A549 (cell line): Measurements from ENCODE around the gene MGAT2. TPM values are rescaled to one million over a fixed set of nuclear protein-coding genes. Genes with fewer than 3 reads are reported as not detected.

Experiments
- ATAC-seq, 2 experiments: fragments of 200-7000 bp in 1 of 2; fragments of >200 bp in 1 of 2; cut with Nextera tagmentation in 1 of 2; cut with Tn5 transposase in 1 of 2; 3 replicates each; pipeline versions ENCODE4 v1.8.0 to v1.9.1; 2018 to 2020; ENCODE audit warnings: mild to moderate bottlenecking in 1 of 2, moderate library complexity in 1 of 2
- CTCF ChIA-PET: fragments of 300-600 bp; sonication (Branson Sonifier 250); formaldehyde crosslinking; extraction: SDS; loops from one replicate; lab custom pipeline; 2021; ENCODE audit warnings: antibody characterized with exemption, inconsistent platforms; lab: Yijun Ruan, JAX
- POLR2A ChIA-PET: fragments of 350-600 bp; formaldehyde crosslinking; extraction: SDS; loops from one replicate; lab custom pipeline; 2021; ENCODE audit warnings: antibody characterized with exemption, inconsistent platforms; lab: Yijun Ruan, JAX
- DNase-seq, 2 experiments: peaks; one replicate each; pipeline versions ENCODE4 v3.0.0 to v3.0.0-alpha.2; 2011 to 2016; ENCODE audit warnings: low read depth in 1 of 2, low spot score in 1 of 2
- FAIRE-seq: peaks from 2 replicates; lab custom pipeline; 2011; peaks lifted over from hg19 to GRCh38; lab: Jason Lieb, UNC
- H3K27ac ChIP-seq, 2 experiments: fragments of >200 bp; sonication (Bioruptor Twin); formaldehyde crosslinking; 3 replicates each; pipeline ENCODE4 v1.5.1; 2016 to 2017
- H3K4me1 ChIP-seq: fragments of >200 bp; sonication (Bioruptor Twin); formaldehyde crosslinking; 3 replicates; pipeline ENCODE4 v1.6.1; 2016
- H3K4me2 ChIP-seq: fragments of >200 bp; sonication (Bioruptor Twin); formaldehyde crosslinking; 3 replicates; pipeline ENCODE4 v1.6.1; 2016
- H3K4me3 ChIP-seq: fragments of >200 bp; sonication (Bioruptor Twin); formaldehyde crosslinking; 3 replicates; pipeline ENCODE4 v1.5.1; 2016
- H3K9me3 ChIP-seq: fragments of >200 bp; sonication (Bioruptor Twin); formaldehyde crosslinking; 3 replicates; pipeline ENCODE4 v1.6.1; 2016
- ATOH8 ChIP-seq: fragments of 250-450 bp; sonication (Bioruptor Pico); IDR thresholded peaks from 2 replicates; pipeline ENCODE4 v1.5.0; 2020; ENCODE audit warnings: low read depth, mild to moderate bottlenecking, moderate library complexity
- CBX2 ChIP-seq: fragments of 200-600 bp; sonication (generic); IDR thresholded peaks from 2 replicates; pipeline ENCODE4 v1.6.1; 2016; ENCODE audit warnings: low read depth, mild to moderate bottlenecking, borderline replicate concordance
- CBX8 ChIP-seq: fragments of 200-600 bp; sonication (generic); IDR thresholded peaks from 2 replicates; pipeline ENCODE4 v1.6.1; 2016
- CHD2 ChIP-seq: fragments of 150-350 bp; IDR thresholded peaks from 2 replicates; pipeline ENCODE4 v1.6.1; 2014; ENCODE audit warnings: low read length; ENCODE audit not compliant: partially characterized antibody
- CHD4 ChIP-seq: fragments of 200-600 bp; sonication (generic); IDR thresholded peaks from 2 replicates; pipeline ENCODE4 v1.6.1; 2016; ENCODE audit warnings: antibody characterized with exemption, mild to moderate bottlenecking, borderline replicate concordance
- E2F6 ChIP-seq: IDR thresholded peaks from 2 replicates; pipeline ENCODE4 v1.6.1; 2012; ENCODE audit warnings: low read depth, borderline replicate concordance
- EHMT2 ChIP-seq: fragments of 200-600 bp; sonication (generic); IDR thresholded peaks from 2 replicates; pipeline ENCODE4 v1.6.1; 2016; ENCODE audit warnings: antibody characterized with exemption, low read depth, mild to moderate bottlenecking, moderate library complexity
- ELK1 ChIP-seq: fragments of 150-350 bp; IDR thresholded peaks from 2 replicates; pipeline ENCODE4 v1.6.1; 2014; ENCODE audit warnings: low read depth, mild to moderate bottlenecking, low read length
- ESRRA ChIP-seq: fragments of 150-350 bp; IDR thresholded peaks from 2 replicates; pipeline ENCODE4 v1.6.1; 2014; ENCODE audit warnings: mild to moderate bottlenecking, low read length, borderline replicate concordance
- FOSB ChIP-seq: fragments of 250-450 bp; sonication (Bioruptor Pico); IDR thresholded peaks from 2 replicates; pipeline ENCODE4 v1.5.0; 2020; ENCODE audit warnings: mild to moderate bottlenecking, moderate library complexity
- FOSL2 ChIP-seq, 2 experiments: fragments of 450-650 bp in 1 of 2; fragments of >200 bp in 1 of 2; sonication (Bioruptor Twin) in 1 of 2; formaldehyde crosslinking; IDR thresholded peaks; 2 replicates each; pipeline versions ENCODE4 v1.5.0 to v1.6.1; 2016 to 2020; ENCODE audit warnings: mild to moderate bottlenecking in 1 of 2, moderate library complexity in 1 of 2
- FOXS1 ChIP-seq: fragments of 250-450 bp; sonication (Bioruptor Pico); IDR thresholded peaks from 2 replicates; pipeline ENCODE4 v1.5.0; 2020; ENCODE audit warnings: mild to moderate bottlenecking, moderate library complexity
- GATA3 ChIP-seq: IDR thresholded peaks from 2 replicates; pipeline ENCODE4 v1.6.1; 2012; ENCODE audit warnings: borderline replicate concordance
- HDAC2 ChIP-seq: fragments of 200-600 bp; sonication (generic); IDR thresholded peaks from 2 replicates; pipeline ENCODE4 v1.6.1; 2016
- HMGXB4 ChIP-seq: fragments of 250-450 bp; sonication (Bioruptor Pico); IDR thresholded peaks from 2 replicates; pipeline ENCODE4 v1.5.0; 2021; ENCODE audit warnings: mild to moderate bottlenecking, moderate library complexity, borderline replicate concordance
- HOXB13 ChIP-seq: fragments of 250-450 bp; sonication (Bioruptor Pico); IDR thresholded peaks from 2 replicates; pipeline ENCODE4 v1.5.0; 2020; ENCODE audit warnings: low read depth, mild to moderate bottlenecking, moderate library complexity
- JUN ChIP-seq, 2 experiments: fragments of >200 bp; sonication (Bioruptor Twin); formaldehyde crosslinking; IDR thresholded peaks; 2 replicates in 1 of 2; 3 replicates in 1 of 2; pipeline ENCODE4 v1.6.1; 2016 to 2017
- KDM1A ChIP-seq: fragments of 200-600 bp; sonication (generic); IDR thresholded peaks from 2 replicates; pipeline ENCODE4 v1.6.1; 2016; ENCODE audit warnings: low read depth, mild to moderate bottlenecking
- MAZ ChIP-seq: fragments of 150-350 bp; IDR thresholded peaks from 2 replicates; pipeline ENCODE4 v1.6.1; 2014; ENCODE audit warnings: antibody characterized with exemption, low read depth, low read length, borderline replicate concordance
- NFE2L2 ChIP-seq: fragments of 150-350 bp; conservative IDR thresholded peaks from 2 replicates; pipeline ENCODE4 v1.6.1; 2014; ENCODE audit warnings: low read length
- NR3C1 ChIP-seq: fragments of >200 bp; sonication (Bioruptor Twin); formaldehyde crosslinking; IDR thresholded peaks from 3 replicates; pipeline ENCODE4 v1.6.1; 2017
- POLR2A ChIP-seq: IDR thresholded peaks from 2 replicates; pipeline ENCODE4 v1.6.1; 2012; ENCODE audit warnings: mild to moderate bottlenecking, low read length
- POLR2AphosphoS2 ChIP-seq: conservative IDR thresholded peaks from 2 replicates; pipeline ENCODE4 v1.6.1; 2012; ENCODE audit warnings: low read length, improper control_type of control experiment, inconsistent platforms
- RAD21 ChIP-seq, 2 experiments: fragments of >200 bp in 1 of 2; sonication (Bioruptor Twin) in 1 of 2; formaldehyde crosslinking in 1 of 2; IDR thresholded peaks in 1 of 2; conservative IDR thresholded peaks in 1 of 2; 2 replicates in 1 of 2; 3 replicates in 1 of 2; pipeline ENCODE4 v1.6.1; 2012 to 2018; ENCODE audit warnings: inconsistent platforms in 1 of 2
- RCOR1 ChIP-seq: fragments of 150-350 bp; IDR thresholded peaks from 2 replicates; pipeline ENCODE4 v1.6.1; 2014; ENCODE audit warnings: antibody characterized with exemption, low read length, low read depth
- REST ChIP-seq: fragments of 200-600 bp; sonication (generic); IDR thresholded peaks from 2 replicates; pipeline ENCODE4 v1.6.1; 2016; ENCODE audit warnings: antibody characterized with exemption, mild to moderate bottlenecking, moderate library complexity
- RFX5 ChIP-seq: fragments of 450-650 bp; IDR thresholded peaks from 2 replicates; pipeline ENCODE4 v1.7.1; 2014; ENCODE audit warnings: antibody characterized with exemption, mild to moderate bottlenecking, moderate library complexity
- SREBF2 ChIP-seq: fragments of 450-650 bp; IDR thresholded peaks from 2 replicates; pipeline ENCODE4 v1.6.1; 2014; ENCODE audit warnings: mild to moderate bottlenecking, moderate library complexity
- TFCP2L1 ChIP-seq: fragments of 250-450 bp; sonication (Bioruptor Pico); IDR thresholded peaks from 2 replicates; pipeline ENCODE4 v1.5.0; 2021; ENCODE audit warnings: mild to moderate bottlenecking
- USF2 ChIP-seq: fragments of 450-650 bp; IDR thresholded peaks from 2 replicates; pipeline ENCODE4 v1.6.1; 2014; ENCODE audit warnings: antibody characterized with exemption
- ZFP36 ChIP-seq: fragments of 450-650 bp; IDR thresholded peaks from 2 replicates; pipeline ENCODE4 v1.6.1; 2014; ENCODE audit warnings: borderline replicate concordance; ENCODE audit not compliant: partially characterized antibody
- WGBS: methylation state at CpG from one replicate; pipeline ENCODE4 v1.1.6; 2017; ENCODE audit errors: missing lambda C conversion rate; 5-methylcytosine and 5-hydroxymethylcytosine counted together
- polyA plus RNA-seq, 4 experiments: library from polyadenylated mRNA; depleted of rRNA in 3 of 4; stranded (reverse); fragments of >200 nt; fragmentation: RNase III in 1 of 4; extraction: RNeasy Plus Mini Kit Qiagen cat#74134 plus additional on column Dnase treatment in 1 of 4; gene quantifications; 2 replicates in 3 of 4; 3 replicates in 1 of 4; pipeline ENCODE4 v1.2.3, GENCODE V29; 2011 to 2017

Gene MGAT2
- polyA plus RNA-seq, 2 of the 4 experiments (the other 2 are of a cell fraction): 27.0 to 35.6 TPM

GRCh38 chr14:49634547-49635334 is 14.1 kb downstream of the MGAT2 start, which contains the start of gene DNAAF2:
Gene DNAAF2, minus strand, starts transcription at chr14:49635244. Its CDS starts 95 bp downstream, at chr14:49635149.
- FAIRE-seq (no peak), DNase-seq (peak; percentile 66 to 78), ATAC-seq (peak; percentile 67 to 73)
- Histone ChIP-seq H3K9me3 (no peaks in the 10 kb centered on the region), H3K27ac (peak within 1 kb of the TSS; percentile 92 to 94), H3K4me1 (peaks cover 22% of the 10 kb centered on the region; the same call in 2 of the 3 replicates), H3K4me3 (peak within 1 kb of the TSS; percentile 78), H3K4me2 (peak within 1 kb of the TSS; percentile 76)
- ChIA-PET CTCF (interaction anchor here (0.5 to 5.2 kb wide), 35 partner anchors 9 to 247 kb away, joined by 3 to 55 read pairs (median 4); partner anchors contain the start of genes KLHDC2, MGAT2, NEMF and POLE2), POLR2A (interaction anchor here (0.6 to 3.2 kb wide), 18 partner anchors 10 to 228 kb away, joined by 3 to 46 read pairs (median 6); partner anchors contain the start of genes KLHDC2, LRR1, MGAT2 and POLE2)
- 4% methylated on average over 23 of the region's 80 CpGs for WGBS
- TF ChIP-seq RAD21 (conservative IDR thresholded peaks at IDR 0.05 in 1 of 2, IDR thresholded peaks at IDR 0.05 in 1 of 2): no peak
- TF ChIP-seq FOSL2 (IDR thresholded peaks at IDR 0.05): no peak
- TF ChIP-seq FOSL2 (CRISPR knock-in tag; IDR thresholded peaks at IDR 0.05): no peak
- TF ChIP-seq JUN (IDR thresholded peaks at IDR 0.05): peak in 1 of 2 experiments; percentile 73; a peak in 1 of 5 replicates
- TF ChIP-seq GATA3: no peak
- TF ChIP-seq USF2: no peak
- peak; percentile 9; the same call in 1 of the 2 replicates for TF ChIP-seq TFCP2L1 (CRISPR knock-in tag)
- no peak for TF ChIP-seq CBX8
- no peak for TF ChIP-seq RFX5
- no peak for TF ChIP-seq NR3C1
- TF ChIP-seq REST: no peak
- no peak for TF ChIP-seq ELK1
- no peak for TF ChIP-seq ATOH8 (CRISPR knock-in tag)
- no peak; the same call in 1 of the 2 replicates for TF ChIP-seq HMGXB4 (CRISPR knock-in tag)
- no peak for TF ChIP-seq MAZ
- peak; percentile 24; the same call in 1 of the 2 replicates for TF ChIP-seq POLR2A
- no peak for TF ChIP-seq NFE2L2
- TF ChIP-seq RCOR1: no peak
- TF ChIP-seq CHD4: no peak
- TF ChIP-seq CHD2: no peak
- no peak for TF ChIP-seq KDM1A
- TF ChIP-seq POLR2AphosphoS2: no peak
- no peak for TF ChIP-seq ZFP36
- TF ChIP-seq HDAC2: no peak
- peak; percentile 46; the same call in 1 of the 2 replicates for TF ChIP-seq HOXB13
- peak; percentile 28; the same call in 1 of the 2 replicates for TF ChIP-seq E2F6
- no peak for TF ChIP-seq SREBF2
- TF ChIP-seq ESRRA: no peak
- TF ChIP-seq CBX2: no peak
- no peak for TF ChIP-seq FOSB
- TF ChIP-seq EHMT2: no peak
- no peak for TF ChIP-seq FOXS1
